ENCODE measurements around the gene RAD50.

Gene RAD50

DNA sequence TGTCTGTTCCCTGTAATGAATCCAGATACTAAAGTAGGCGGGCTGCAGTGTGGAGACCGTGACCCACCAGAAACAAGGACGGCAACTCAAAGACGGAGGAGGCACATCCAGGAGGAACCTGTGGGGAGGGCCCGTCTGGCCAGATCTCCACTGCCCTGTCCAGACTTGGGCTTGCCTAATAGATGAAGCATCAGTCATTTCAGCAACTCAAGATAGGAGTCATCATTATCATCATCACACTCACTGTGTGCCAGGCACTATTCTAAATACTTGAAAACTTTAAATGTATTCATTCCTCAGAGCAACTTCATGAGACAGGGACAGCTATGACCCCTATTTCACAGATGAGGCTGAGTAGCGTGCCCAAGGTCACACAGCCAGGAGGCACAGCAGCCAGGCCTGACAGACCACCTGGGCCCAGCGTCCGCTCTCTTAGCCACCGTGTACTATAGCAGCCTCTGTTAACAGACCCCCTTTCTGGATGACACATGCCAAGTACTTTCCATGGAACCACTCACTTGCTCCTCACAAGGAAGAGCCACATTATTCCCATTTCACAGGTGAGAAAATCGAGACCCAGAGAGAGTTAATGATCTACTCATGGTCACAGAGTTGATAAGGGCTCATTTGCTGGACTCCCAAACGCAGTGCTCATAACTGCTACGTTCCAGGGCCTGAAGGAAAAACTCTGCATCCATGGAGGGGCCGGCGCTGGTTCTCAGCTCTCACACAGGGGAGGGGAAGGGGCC lies 112.1 kb downstream of the RAD50 start:
- Histone ChIP-seq H3K9me2 (replicated peaks; ENCODE audit: insufficient read depth, low read length) (no peaks in the 10 kb centered on the region), H3K4me3 (ENCODE audit: low read length) (no peak overlapping the region), H3F3A (ENCODE audit: insufficient read depth, low read length) (no peaks in the 10 kb centered on the region), H3K9ac (ENCODE audit: low read length) (no peak overlapping the region), H3K36me3 (replicated peaks; ENCODE audit: insufficient read depth, low read length) (no peaks in the 10 kb centered on the region), H3K9me3 (replicated peaks; ENCODE audit: insufficient read depth, low read length) (no peaks in the 10 kb centered on the region), H3K27ac (ENCODE audit: low read length) (no peak overlapping the region), H3K79me2 (ENCODE audit: low read length) (no peaks in the 10 kb centered on the region), H3K27me3 (replicated peaks; ENCODE audit: insufficient read depth, low read length) (no peaks in the 10 kb centered on the region), H3K4me1 (ENCODE audit: low read length) (no peaks in the 10 kb centered on the region), H2AFZ (ENCODE audit: low read length) (no peak overlapping the region), H4K20me1 (ENCODE audit: insufficient read depth, low read length) (no peaks in the 10 kb centered on the region), H3K4me2 (ENCODE audit: low read depth, low read length) (no peak overlapping the region)
- TF ChIP-seq EZH2phosphoT487 (IDR thresholded peaks at IDR 0.05; ENCODE audit: low read length) (no peak), EZH2 (optimal IDR thresholded peaks at IDR 0.05; ENCODE audit: low read depth, low read length) (no peak), CTCF (IDR thresholded peaks at IDR 0.05; ENCODE audit: low read length) (no peak)
- no peak for DNase-seq

DNA sequence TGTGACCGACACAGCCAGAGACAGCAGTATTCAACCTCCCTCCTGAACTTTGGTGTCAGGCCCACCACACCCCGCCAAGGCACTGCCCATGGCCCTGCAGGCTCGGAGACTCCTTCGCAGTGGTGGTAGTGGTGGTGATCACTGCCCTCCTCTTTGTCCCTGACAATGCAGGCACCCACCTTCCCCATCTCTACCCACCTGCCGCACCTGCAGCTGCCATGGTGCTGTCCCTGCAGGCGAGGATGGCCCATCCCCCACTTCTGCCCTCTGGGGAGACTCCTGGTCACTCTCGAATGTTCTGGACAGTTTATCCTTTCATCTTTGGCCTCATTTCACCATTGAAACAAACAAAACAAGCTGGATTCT lies 112.7 kb downstream of the RAD50 start:
- H3K4me2 ChIP-seq (ENCODE audit: low read depth, low read length): no peak overlapping the region
- no peak overlapping the region for H3K27ac ChIP-seq (ENCODE audit: low read length)
- H3K79me2 ChIP-seq (ENCODE audit: low read length): no peaks in the 10 kb centered on the region
- no peaks in the 10 kb centered on the region for H3K9me2 ChIP-seq (replicated peaks; ENCODE audit: insufficient read depth, low read length)
- no peak overlapping the region for H2AFZ ChIP-seq (ENCODE audit: low read length)
- H3K36me3 ChIP-seq (replicated peaks; ENCODE audit: insufficient read depth, low read length): no peaks in the 10 kb centered on the region
- H3K4me1 ChIP-seq (ENCODE audit: low read length): no peaks in the 10 kb centered on the region
- H3K9ac ChIP-seq (ENCODE audit: low read length): no peak overlapping the region
- no peaks in the 10 kb centered on the region for H3F3A ChIP-seq (ENCODE audit: insufficient read depth, low read length)
- no peak for DNase-seq
- no peaks in the 10 kb centered on the region for H4K20me1 ChIP-seq (ENCODE audit: insufficient read depth, low read length)
- H3K9me3 ChIP-seq (replicated peaks; ENCODE audit: insufficient read depth, low read length): no peaks in the 10 kb centered on the region
- TF ChIP-seq EZH2 (optimal IDR thresholded peaks at IDR 0.05; ENCODE audit: low read depth, low read length): no peak
- TF ChIP-seq CTCF (IDR thresholded peaks at IDR 0.05; ENCODE audit: low read length): no peak
- no peak for TF ChIP-seq EZH2phosphoT487 (IDR thresholded peaks at IDR 0.05; ENCODE audit: low read length)
- no peak overlapping the region for H3K4me3 ChIP-seq (ENCODE audit: low read length)
- H3K27me3 ChIP-seq (replicated peaks; ENCODE audit: insufficient read depth, low read length): no peaks in the 10 kb centered on the region

- H4K20me1 ChIP-seq (ENCODE audit: insufficient read depth, low read length): no peaks in the 10 kb centered on the region
- H3K9me3 ChIP-seq (replicated peaks; ENCODE audit: insufficient read depth, low read length): no peaks in the 10 kb centered on the region
- no peaks in the 10 kb centered on the region for H3K36me3 ChIP-seq (replicated peaks; ENCODE audit: insufficient read depth, low read length)
- H2AFZ ChIP-seq (ENCODE audit: low read length): no peak overlapping the region
- TF ChIP-seq CTCF (IDR thresholded peaks at IDR 0.05; ENCODE audit: low read length) (no peak), EZH2 (optimal IDR thresholded peaks at IDR 0.05; ENCODE audit: low read depth, low read length) (no peak), EZH2phosphoT487 (IDR thresholded peaks at IDR 0.05; ENCODE audit: low read length) (no peak)
- no peaks in the 10 kb centered on the region for H3K27me3 ChIP-seq (replicated peaks; ENCODE audit: insufficient read depth, low read length)
- DNase-seq: no peak
- H3K9me2 ChIP-seq (replicated peaks; ENCODE audit: insufficient read depth, low read length): no peaks in the 10 kb centered on the region
- H3K79me2 ChIP-seq (ENCODE audit: low read length): no peaks in the 10 kb centered on the region
- H3F3A ChIP-seq (ENCODE audit: insufficient read depth, low read length): no peaks in the 10 kb centered on the region
- H3K4me3 ChIP-seq (ENCODE audit: low read length): no peak overlapping the region
- H3K9ac ChIP-seq (ENCODE audit: low read length): no peak overlapping the region
- no peaks in the 10 kb centered on the region for H3K4me1 ChIP-seq (ENCODE audit: low read length)
- no peak overlapping the region for H3K4me2 ChIP-seq (ENCODE audit: low read depth, low read length)
- H3K27ac ChIP-seq (ENCODE audit: low read length): no peak overlapping the region
These were observed 113.4 kb downstream of the RAD50 start for GRCh38 chr5:132669966-132670882.
